ENCODE results near the gene PFDN1.

Gene PFDN1

DNA sequence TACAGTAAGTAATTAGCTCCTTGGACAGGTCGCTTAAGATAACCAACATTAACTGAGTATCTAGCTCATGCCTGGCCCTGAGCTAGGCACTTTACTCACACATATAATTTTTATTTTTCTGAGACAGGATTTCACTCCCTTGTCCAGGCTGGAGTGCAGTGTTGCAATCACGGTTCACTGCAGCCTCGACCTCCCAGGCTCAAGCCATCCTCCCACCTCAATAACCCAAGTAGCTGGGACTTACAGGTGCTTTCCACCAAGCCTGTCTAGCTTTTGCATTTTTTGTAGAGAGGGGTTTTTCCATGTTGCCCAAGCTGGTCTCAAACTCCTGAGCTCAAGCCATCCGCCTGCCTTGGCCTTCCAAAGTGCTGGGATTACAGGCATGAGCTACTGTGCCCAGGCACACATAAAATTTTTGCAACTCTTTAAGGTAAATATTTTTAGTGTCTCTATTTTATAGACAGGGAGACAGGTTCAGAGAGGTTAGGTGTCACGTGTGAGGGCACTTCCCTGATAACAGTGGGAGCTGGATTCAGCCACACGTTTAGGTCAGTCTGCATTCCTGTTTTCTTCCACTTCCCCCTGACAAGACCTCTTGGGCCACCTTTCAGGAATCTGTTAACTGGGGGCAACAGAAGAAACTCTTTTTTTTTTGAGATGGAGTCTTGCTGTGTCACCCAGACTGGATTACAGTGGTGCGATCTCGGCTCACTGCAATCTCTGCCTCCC, 25.3 kb upstream of the PFDN1 start:
- no peak for DNase-seq

DNA sequence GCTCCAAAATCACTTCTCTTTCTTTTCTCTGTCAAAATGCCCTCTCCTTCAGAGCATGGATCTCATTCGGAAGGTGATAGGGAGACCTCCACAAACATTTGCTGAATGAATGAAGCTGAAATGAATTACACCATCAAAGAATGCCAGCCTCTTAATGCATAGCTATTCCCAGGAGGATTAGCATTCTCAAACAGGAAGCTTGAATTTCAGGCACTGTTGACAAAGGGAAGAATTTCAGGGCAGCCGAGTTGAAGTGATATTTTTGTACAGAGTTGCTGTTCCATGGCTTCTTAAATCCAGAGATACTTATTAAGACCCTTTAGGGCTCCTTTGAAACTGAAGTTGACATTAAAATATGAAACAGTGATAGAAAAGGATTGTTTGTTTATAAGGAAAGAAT, 24.7 kb upstream of the PFDN1 start:
- DNase-seq: no peak

DNA sequence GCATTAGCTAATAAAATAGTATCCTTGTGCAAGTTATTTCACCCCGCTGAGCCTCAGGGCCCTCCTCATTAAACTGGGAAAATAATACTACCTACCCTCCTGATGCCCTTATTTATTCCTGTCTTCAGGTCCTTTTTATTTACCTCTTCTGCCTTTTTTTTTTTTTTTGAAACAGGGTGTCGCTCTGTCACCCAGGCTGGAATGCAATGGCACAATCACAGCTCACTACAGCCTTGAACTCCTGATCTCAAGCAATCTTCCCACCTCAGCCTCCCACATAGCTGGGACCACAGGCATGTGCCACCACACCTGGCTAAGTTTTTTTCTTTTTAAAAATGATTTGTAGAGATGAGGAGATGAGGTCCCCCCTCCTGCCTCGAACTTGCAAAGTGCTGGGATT, 22.6 kb upstream of the PFDN1 start:
- no peak for DNase-seq

DNA sequence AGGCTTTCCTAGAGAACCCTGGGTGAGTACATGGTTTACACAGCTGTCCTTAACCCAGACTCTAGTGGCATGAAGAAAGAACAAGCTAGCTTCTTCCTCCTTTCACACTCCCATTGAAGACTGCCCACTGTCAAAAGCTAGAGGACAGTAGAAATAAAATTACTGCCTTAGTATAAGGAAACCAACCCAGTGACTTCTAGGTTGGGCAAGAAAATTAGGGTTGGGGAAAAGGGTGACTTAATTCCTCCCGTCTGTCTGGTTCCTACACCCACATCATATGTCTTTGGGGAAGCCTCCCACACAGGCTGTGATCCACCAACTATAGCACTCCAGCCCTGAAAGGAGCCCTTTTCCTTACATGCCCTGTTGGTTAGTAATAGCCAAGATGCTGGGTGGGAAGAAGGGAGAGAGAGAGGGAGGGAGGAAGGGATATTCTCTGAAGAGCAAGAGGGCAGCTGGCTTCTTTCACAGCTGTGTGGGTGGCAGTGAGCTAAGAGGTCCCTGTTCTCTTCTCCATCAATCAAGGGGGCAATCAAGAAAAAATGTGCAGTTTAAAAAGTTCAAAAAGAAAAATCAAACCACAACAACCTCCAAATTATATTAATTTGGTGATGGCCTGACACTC, 21.8 kb upstream of the PFDN1 start:
- no peak for DNase-seq

DNA sequence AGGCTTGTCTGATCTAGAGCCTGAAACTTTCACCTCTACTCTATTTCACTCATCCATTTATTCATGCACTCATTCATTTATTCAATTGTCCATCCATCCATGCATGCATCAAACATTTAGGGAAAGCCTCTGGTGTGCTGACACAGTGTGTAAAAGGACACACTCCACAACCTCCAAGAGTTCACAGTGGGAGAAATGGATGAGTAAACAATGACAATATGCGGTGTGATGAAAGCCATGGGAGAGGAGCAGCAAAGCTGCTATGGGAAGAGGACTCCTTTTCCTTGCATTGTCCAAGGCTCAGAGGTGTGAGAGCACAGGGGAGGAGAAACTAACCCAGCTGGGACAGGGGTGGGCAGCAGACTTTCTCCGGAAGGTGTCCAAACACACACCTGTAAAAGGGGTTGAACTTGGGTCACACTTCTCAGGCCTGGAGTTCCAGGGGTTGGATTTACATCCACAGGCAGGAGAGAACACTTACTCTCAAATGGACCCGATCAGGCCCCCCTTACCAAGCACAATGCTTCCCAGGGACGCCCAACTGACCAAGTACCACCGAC, 21.2 kb upstream of the PFDN1 start:
- no peak for DNase-seq

DNA sequence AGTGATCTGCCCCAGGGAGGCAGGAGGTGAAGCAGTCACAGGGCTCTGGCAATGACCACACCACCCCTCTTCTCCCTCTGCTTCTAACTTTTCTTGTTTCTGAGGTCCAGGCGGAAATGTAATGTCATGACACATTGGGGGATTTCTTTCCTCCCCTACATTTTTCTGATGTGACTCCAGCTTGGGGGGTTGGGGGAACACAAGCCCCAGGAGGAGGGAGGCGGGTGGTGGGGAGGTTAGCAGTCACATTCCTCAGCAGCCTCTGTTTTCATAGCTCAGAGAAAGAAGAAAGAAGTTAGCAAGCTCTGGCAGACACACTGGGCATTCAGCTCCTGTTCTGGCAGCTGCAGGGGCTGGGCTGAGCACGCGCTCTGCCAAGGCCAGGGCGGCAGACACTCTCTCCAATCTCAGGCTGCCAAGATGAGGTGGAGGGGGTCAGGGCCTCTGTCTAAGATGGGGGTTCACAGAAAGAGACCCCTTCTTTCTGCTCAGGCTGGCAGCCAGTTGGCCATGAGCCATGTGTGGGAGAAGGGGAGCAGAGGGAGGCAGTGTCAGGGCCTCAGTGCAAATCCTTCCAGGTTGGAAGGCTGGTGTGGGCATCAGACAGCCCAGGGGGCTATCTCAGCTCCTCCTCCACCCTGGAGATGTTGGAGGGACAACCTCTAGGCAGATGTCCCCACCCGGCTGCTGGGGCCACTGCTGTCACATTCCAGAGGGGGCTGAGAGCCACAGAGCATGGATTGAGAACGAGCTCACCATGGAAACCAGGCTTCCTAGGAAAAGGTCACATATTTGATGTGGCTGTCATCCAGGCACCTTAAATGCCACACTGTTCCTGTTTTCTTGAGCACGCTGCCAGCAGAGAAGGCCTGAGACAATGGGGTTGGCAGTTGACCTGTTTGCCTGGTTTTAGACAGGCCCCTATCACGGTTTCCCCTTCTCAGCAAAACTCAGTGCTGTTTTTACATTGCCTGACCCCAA, 20.1 kb upstream of the PFDN1 start:
- DNase-seq: no peak

DNA sequence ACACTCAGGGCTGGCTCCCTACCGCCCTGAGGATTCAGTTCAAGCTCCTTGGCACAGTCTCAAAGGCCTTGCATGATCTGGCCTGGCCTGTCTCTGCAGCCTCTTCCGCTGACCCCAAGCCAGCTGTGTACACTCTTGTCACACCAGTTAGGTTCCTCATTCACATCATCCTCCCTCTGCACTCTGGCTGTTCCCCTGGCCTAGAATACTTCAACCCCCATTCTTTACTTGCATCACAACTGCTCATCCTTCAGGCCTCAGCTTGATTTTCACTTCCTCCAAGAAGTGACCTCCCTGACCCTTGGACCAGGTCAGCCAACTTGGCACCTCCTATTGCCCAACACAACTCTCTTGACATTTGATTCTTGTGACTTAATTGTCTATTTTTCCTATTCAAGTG, 18.9 kb upstream of the PFDN1 start:
- DNase-seq: no peak

DNA sequence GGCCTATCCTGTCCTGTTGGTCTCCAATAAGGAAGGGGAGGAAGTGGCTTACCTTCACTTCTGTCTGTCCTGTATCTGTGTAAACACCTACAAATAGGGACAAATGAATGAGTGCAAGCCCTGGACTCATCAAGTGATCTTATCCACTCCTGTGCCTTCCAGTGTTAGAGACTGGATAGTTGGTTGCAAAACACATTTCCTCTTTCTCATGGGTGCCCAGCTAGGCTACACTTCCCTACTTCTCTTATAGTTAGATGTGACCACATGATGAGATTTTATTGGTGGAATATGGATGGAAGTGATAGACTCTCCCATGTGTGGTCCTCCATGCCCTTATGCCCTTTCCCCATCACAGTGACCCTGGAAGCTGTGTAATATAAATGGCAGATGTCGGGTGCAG, 16.9 kb upstream of the PFDN1 start:
- DNase-seq: no peak

DNA sequence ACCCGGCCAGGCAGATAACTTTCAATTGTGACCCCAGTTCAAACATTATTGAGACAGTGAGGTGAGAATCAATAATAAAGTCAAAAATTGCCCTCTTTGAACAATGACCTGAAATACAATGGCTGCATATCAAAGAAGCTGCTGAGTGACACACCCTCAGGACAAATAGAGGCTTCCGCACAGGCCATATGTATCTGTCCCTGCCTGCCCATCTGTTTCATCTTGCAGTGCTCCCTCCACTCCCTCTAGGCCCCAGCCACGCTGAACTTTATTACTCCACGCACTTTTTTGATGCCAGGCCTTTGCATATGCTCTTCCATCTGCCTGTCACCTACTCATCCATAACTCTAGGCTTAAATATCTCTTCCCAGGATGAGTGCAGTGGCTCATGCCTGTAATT, 15.9 kb upstream of the PFDN1 start:
- no peak for DNase-seq

DNA sequence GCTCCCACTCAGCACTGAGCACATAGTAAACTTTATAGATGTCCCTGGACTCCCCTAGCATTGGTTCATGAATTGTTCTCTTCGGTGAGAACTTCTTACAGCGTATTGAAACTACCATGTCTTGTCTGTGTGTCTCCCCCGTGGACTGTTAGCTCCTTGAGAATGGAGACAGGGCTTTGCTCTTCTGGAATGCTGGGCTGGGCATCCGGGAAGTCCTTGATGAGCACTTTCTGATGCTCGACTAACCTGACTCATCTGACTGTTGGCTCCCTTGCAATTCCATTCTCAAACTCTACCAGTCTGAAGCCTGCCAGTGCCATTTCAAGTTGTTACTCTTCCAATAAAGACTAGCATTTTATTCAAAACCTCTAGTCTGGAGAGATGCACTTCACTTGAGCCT, 15.0 kb upstream of the PFDN1 start:
- DNase-seq: no peak

DNA sequence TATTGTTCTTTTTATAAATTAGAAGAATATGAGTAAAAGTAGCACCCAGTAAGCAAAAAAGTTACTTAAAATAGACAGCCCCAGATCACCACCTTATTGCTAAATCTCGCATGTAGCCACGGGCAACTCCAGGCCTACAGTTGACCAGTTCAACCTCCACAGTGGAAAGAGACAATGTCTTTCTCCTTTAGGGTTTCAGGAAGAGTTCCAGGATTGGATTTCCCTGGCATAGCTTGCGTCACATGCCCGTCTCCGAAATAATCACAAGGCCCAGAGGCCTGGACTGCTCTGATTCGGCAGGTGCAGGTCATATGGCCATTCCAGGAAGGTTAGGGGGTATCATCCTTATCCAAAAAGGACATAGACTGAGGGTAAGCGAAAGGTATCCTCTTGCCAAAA, 9.9 kb upstream of the PFDN1 start:
- DNase-seq: no peak

DNA sequence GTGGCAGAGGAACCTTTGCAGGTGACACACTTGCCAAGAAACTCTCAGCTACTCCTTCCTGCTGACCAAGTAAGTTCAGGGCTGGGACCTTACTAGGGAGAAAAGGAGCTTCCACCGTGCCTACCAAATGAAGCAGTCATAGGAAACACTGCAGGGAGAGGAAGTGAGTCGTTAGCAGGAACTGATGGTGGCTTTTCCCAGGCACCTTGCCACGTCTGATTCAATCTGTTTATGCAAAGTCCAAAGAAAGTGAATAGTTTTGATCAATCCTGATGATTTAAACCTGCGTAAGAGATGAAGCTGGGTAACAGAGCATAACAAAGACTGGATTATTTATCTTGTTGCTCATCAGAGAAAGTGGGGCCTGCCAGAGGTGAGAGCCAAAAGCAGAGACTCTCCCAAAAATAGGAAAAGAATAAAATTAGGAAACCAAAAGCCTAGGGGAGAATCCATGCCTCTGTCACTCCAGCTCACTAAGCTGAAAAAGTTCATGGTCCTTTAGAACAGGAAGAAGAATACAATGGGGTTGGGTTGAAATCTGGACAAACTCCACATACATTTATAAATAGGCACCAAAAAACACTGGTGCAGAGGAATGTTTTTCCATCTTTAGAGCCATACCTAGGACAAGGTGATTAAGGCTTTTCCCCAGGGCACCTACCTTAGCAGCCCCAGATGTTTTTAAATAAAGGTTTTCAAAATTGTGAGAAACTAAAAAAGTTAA, 9.3 kb upstream of the PFDN1 start:
- no peak for DNase-seq

DNA sequence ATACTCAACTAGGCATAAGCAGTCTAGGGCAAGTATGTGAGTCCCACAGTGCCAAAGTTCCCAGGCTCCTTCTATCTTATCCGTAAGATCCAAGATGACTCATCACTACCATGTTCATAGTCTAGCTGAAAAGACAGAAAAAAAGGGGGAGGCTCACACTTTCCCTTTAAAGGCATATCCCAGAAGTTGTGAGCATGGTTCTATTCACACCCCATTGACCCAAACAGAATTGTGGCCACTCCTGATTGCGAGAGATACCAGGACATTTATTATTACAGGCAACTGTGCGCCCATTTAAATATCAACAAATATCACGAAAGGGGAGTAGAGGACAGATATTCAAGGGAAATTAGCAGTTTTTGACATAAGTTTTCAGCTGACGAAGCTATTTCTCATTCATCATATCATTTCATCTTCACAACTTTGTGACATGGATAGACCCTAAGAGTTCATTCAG, 8.1 kb upstream of the PFDN1 start:
- DNase-seq: no peak

DNA sequence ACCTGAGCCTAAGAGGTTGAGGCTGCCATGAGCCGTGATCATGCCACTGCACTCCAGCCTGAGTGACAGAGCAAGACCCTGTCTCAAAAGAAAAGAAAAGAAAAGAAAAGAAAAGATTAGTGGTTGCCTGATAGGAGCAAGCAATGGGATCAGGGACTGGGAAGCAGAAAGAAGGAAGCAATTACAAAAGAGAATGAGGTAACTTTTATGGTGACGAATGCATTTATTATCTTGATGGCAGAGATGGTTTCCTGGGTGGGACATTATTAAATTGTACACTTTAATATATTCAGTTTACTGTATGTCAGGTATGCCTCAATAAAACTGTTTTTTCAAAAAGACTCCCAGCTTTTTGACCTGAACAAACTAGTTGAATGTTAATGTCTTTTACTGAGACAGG, 7.5 kb upstream of the PFDN1 start:
- DNase-seq: no peak

DNA sequence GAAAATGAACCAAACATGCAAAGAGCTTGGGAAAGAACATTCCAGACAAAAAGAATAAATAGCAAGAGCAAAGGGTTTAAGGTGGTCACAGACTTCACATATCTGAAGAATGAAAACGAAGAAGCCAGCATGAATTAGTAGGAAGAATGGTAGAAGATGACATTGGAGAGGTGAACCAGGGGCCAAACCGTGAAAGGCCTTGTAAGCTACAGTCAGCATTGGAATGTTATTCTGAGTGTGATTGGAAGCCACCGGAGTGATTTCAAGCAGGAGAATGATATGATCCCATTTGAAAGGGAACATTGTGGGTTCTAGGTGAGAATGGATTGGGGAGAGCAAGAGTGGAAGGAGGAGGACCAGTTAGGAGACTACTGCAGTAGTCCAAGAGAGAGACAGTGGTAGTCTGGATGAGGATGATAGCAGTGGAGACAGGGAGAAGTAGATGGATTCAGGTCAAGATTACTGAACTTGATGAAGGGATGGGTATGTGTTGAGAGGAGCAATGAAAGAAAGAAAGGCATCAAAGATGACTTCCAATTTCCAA, 6.9 kb upstream of the PFDN1 start:
- DNase-seq: no peak

DNA sequence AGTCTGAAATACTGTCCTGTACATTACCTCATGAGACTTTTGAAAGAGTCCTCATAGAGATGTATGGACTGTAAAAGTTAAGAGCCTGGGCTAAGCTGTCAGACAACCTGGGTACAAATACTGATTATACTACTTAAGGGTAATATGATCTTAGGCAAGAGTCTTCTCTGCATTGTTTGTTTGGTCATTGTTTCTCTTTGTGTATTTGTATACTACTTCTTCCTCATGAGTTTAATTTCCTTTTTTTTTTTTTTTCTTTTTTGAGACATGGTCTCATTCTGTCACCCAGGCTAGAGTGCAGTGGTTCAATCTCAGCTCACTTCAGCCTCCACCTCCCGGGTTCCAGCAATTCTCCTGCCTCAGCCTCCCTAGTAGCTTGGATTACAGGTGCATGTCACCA, 2.6 kb upstream of the PFDN1 start:
- no peak for DNase-seq

DNA sequence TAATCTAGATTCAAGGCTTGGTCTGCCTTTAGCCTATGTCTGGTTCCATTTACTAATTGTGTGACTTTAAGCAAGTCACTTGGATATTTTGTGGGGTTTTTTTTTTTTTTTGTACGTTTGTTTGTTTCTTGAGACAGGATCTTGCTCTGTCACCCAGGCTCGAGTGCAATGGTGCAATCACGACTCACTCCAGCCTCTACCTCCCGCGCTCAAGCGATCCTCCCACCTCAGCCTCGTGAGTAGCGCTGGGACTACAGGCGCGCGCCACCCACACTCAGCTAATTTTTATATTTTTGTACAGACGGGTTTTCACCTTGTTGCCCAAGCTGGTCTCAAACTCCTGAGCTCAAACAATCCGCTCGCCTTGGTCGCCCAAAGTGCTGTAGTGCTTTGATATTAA, 1.1 kb upstream of the PFDN1 start:
- DNase-seq: no peak

DNA sequence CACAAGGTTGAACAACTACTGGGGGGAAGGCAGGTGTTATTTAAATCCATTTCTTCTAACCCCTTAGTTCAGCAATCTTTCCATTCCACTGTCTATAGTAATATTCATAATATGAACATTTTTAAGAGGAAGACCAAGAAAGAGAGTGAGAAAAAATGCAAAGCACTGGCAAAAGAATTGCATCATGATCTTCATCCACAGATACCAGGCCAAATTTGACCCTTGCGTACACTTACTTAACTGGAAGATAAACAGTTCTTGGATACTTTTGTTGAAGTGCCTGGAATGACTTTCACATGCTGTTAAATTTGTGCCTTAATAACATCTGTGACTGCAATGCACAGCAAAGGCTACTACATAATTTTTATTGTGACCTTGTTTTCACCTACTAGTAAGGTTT, 1.8 kb downstream of the PFDN1 start:
- no peak for DNase-seq

DNA sequence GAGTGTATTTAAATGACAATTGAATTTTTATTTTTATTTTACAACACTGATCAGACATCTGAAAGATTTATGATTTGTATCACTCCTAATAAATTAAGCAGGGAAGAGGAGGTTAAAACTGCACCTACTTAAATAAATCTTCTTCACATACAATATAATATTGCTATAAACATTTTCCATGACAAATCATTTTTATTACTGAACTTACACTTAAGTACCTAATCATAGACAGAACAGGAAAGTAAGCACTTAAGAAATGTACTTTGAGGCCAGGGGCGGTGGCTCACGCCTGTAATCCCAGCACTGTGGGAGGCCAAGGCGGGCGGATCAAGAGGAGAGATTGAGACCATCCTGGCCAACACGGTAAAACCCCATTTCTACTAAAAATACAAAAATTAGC, 3.8 kb downstream of the PFDN1 start:
- DNase-seq: no peak

DNA sequence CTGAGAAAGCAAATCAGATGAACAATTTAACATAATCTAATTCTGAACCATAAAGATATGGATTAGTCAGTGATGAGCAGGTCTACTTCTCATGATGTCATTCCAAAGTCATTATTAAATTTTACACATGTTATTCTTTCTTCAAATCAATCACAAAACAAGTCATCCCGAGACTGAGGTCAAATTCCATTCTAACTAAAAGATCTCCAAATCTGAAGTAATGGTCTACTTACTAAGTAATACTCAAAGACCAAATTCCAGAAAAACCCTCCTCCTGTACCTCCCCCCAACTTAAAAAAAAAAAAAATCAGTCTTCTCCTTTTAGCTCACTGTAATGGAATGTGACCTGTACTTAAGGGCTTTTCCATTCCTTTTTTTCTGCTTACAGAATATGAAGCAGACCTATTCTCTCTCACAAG, 4.7 kb downstream of the PFDN1 start:
- DNase-seq: no peak

DNA sequence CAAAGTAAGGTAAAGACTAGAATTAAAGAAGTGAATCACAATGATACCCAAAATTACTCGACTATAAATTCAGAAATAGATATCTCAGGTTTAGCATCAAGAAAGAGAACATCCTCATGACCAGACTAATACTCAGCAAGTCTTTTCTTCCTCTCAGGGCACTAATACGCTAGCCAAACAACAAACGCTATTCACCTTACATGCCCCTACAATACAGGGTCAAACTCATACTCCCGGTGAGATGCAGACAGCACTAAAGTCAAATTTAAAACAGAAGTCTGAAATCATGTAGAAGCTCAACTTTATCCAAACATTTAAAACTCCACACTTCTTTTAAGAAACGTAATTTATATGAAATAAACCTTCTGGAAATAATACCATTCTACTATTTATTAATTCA, 5.6 kb downstream of the PFDN1 start:
- DNase-seq: no peak

DNA sequence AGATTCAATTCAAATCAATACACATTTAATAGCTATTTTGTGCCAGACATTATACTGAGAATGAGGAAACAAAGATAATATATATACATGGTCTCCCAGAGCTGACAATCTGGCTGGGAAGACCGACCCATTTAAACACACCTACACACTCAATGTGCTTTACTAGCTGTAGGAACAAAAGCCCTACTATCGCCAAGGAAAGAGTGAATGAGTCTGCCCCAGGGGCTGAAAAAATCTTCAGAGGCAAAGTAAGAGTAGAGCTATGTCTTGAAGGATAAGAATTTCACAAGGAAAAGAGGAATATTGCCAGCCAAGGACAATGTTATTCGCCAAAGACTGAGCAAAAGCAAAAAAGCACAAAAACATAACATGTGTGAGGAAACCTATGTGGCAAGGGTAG, 6.6 kb downstream of the PFDN1 start:
- DNase-seq: no peak

Data from NCI-H1105 treated with DMSO at 0.1 percent for 48 hours (cell line).